ENCODE measurements around the gene FRMD6. TPM values are rescaled to one million over a fixed set of nuclear protein-coding genes. Genes with fewer than 3 reads are reported as not detected.

Gene FRMD6
- total RNA-seq, 2 donors from 2014 or later = 2.7 to 9.5 TPM

- H3K27ac ChIP-seq = no peak overlapping the region
- no peaks in the 10 kb centered on the region for H3K9me3 ChIP-seq
- DNase-seq = no peak
- H3K36me3 ChIP-seq = no peaks in the 10 kb centered on the region
- TF ChIP-seq CTCF (IDR thresholded peaks at IDR 0.05) = no peak
- no peak overlapping the region for H3K9ac ChIP-seq (ENCODE audit: low read depth in 2 of 2, low read length in 2 of 2)
- H3K4me3 ChIP-seq = no peak overlapping the region
- no peaks in the 10 kb centered on the region for H3K4me1 ChIP-seq
- intact Hi-C loops (cut with DNase I) = no loop called here
- no peaks in the 10 kb centered on the region for H3K27me3 ChIP-seq
These were observed 75.8 kb downstream of the FRMD6 start for GRCh38 chr14:51727526-51727925.

- no peak for TF ChIP-seq CTCF (IDR thresholded peaks at IDR 0.05)
- Histone ChIP-seq H3K4me1 (no peaks in the 10 kb centered on the region), H3K9me3 (no peaks in the 10 kb centered on the region), H3K4me3 (no peak overlapping the region), H3K9ac (ENCODE audit: low read depth in 2 of 2, low read length in 2 of 2) (no peak overlapping the region), H3K36me3 (no peaks in the 10 kb centered on the region), H3K27ac (no peak overlapping the region), H3K27me3 (no peaks in the 10 kb centered on the region)
- intact Hi-C loops (cut with DNase I) = no loop called here
- no peak for DNase-seq
These were observed 78.4 kb downstream of the FRMD6 start for GRCh38 chr14:51730098-51730497.

- DNase-seq = no peak
- intact Hi-C loops (cut with DNase I) = no loop called here
- H3K36me3 ChIP-seq = no peaks in the 10 kb centered on the region
- no peak overlapping the region for H3K9ac ChIP-seq (ENCODE audit: low read depth in 2 of 2, low read length in 2 of 2)
- H3K27ac ChIP-seq = no peak overlapping the region
- no peaks in the 10 kb centered on the region for H3K27me3 ChIP-seq
- no peak for TF ChIP-seq CTCF (IDR thresholded peaks at IDR 0.05)
- H3K4me1 ChIP-seq = no peaks in the 10 kb centered on the region
- H3K4me3 ChIP-seq = no peak overlapping the region
- no peaks in the 10 kb centered on the region for H3K9me3 ChIP-seq
These were observed 79.0 kb downstream of the FRMD6 start for GRCh38 chr14:51730684-51731083.

- H3K27me3 ChIP-seq = no peaks in the 10 kb centered on the region
- no peaks in the 10 kb centered on the region for H3K4me1 ChIP-seq
- intact Hi-C loops (cut with DNase I) = no loop called here
- no peak for TF ChIP-seq CTCF (IDR thresholded peaks at IDR 0.05)
- H3K9me3 ChIP-seq = no peaks in the 10 kb centered on the region
- H3K9ac ChIP-seq (ENCODE audit: low read depth in 2 of 2, low read length in 2 of 2) = no peak overlapping the region
- H3K4me3 ChIP-seq = no peak overlapping the region
- H3K27ac ChIP-seq = no peak overlapping the region
- H3K36me3 ChIP-seq = no peaks in the 10 kb centered on the region
- no peak for DNase-seq
These were observed 80.9 kb downstream of the FRMD6 start for GRCh38 chr14:51732494-51733112.

- TF ChIP-seq CTCF (IDR thresholded peaks at IDR 0.05) = no peak
- no peaks in the 10 kb centered on the region for H3K27me3 ChIP-seq
- DNase-seq = no peak
These were observed 81.4 kb downstream of the FRMD6 start for GRCh38 chr14:51733147-51733546.

More at GRCh38 chr14:51733147-51733546, 81.4 kb downstream of the FRMD6 start:
- Histone ChIP-seq H3K4me1 (no peaks in the 10 kb centered on the region), H3K9me3 (no peaks in the 10 kb centered on the region), H3K4me3 (no peak overlapping the region), H3K9ac (ENCODE audit: low read depth in 2 of 2, low read length in 2 of 2) (no peak overlapping the region), H3K27ac (no peak overlapping the region), H3K36me3 (no peaks in the 10 kb centered on the region)
- intact Hi-C loops (cut with DNase I) = no loop called here
